Measurements from ENCODE around the gene ICE1.
"Not testable (repeated sequence)": the region's sequence is repeated elsewhere in the genome, so short reads cannot be mapped to it uniquely, and the experiment has no call there.

The ICE1 gene

DNA sequence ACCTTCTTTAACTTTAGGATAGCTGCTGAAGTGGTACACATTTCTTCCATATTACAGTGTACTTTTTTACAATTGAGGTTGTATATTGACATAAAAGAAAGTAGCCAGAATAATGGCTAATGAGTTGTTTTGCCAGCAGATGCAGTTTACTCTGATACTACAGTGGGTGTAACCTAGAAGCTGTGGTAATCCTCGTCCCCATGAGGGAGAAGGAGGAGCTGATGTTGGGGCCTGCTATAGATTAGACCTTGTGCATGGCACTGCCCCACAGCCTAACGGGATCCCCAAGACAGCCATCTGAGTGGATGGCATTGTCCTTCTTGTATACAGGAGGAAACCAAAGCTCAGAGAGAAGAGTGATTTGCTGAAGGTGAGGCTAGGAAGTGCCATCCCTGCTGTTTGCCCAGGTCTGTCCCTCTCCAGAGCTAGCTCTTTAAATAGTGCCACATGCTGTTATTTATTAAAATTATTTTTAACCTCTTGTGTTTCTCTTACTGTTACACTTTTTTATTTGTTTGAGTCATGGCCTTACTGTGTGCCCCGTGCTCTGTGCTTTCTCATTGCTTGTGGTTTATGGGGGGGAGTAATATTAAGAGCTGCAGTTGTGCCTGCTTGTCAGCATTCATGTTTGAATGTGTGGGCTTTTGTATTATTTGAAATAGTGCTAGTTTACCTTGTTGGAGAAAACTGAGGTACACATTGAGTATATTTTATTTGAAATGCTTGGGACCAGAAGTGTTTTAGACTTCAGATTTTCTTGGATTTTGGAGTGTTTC lies 65.3 kb downstream of the ICE1 start:
- DNase-seq (ENCODE audit: low read depth, low spot score) = no peak

DNA sequence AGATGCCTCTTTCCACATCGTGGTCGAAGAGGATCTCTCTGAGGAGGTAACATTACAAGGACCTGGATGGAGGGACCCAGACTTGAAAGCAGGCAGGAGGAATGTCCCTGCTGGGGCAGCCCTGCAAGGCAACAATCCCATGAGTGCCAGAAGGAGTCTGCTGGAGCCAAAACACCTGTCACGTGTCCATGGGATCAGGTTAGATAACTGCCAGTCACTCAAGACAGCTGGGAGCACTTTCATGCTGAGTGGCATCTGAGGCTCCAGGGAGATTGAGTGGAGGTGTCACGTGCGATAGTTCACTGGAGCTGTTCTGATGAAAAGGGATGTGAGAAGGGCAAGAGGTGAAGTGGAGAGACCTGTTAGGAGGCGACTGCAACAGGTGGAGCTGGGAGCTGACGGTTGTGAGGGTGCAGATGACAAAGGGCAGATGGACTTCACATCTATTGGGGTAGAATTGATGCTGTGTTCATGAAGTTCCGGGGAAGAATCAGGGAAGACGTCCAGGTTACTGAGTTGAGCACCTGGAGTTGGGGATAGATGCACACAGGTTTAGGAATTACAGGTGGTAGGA lies 68.4 kb downstream of the ICE1 start:
- no peak for DNase-seq (ENCODE audit: low read depth, low spot score)

DNA sequence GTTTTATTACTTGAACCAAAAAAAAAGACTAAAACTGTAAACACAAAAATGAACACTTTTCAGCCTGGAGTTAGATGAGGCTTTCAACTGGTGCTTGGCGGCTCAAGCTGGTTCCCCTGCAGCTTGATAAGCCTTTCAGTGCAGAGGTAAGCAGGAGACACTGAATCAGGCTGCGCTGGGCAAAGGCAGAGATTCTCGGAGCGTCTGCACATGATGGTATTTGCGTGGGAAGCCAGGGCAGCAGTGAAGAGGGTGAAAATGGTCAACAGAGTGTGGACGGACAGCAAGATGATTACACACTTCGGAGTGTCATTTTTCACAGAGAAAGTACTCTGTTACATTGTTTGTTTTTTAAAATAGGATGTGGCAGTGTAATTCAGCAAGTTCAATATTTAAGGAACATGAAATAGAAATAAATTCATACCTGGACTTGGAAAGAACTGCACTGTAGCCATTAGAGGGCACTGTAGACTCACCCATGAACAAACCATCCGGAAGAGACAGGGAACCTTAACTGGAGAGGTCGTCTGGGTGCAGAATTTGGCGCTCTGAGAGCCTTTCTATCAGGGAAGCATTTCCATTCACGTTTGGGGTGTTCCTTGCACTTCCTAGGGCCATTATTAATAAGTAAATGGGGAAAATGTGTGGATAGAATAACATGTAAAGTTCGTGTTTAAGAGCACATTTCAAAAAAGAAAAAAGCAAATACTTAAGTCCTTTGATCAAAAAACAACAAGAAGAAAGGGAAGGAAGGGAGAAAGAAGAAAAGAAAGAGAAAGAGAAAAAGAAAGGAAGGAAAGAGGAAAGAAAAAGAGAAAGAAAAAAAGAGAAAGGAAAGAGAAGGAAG lies 69.8 kb downstream of the ICE1 start:
- no peak for DNase-seq (ENCODE audit: low read depth, low spot score)

DNA sequence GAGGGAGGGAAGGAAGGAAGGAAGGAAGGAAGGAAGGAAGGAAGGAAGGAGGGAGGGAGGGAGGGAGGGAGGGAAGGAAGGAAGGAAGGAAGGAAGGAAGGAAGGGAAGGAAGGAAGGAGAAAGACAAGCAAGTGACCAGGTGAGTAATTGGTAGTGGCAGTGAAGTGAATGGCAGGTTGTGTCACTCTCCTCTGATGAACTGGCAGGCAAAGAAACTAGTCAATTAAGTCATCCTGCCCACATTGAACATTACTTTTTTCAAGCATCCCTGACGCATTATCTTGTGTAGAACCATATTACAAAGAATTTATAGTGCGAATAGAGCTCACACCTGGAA lies 70.4 kb downstream of the ICE1 start:
- not testable (repeated sequence) for DNase-seq (ENCODE audit: low read depth, low spot score)

DNA sequence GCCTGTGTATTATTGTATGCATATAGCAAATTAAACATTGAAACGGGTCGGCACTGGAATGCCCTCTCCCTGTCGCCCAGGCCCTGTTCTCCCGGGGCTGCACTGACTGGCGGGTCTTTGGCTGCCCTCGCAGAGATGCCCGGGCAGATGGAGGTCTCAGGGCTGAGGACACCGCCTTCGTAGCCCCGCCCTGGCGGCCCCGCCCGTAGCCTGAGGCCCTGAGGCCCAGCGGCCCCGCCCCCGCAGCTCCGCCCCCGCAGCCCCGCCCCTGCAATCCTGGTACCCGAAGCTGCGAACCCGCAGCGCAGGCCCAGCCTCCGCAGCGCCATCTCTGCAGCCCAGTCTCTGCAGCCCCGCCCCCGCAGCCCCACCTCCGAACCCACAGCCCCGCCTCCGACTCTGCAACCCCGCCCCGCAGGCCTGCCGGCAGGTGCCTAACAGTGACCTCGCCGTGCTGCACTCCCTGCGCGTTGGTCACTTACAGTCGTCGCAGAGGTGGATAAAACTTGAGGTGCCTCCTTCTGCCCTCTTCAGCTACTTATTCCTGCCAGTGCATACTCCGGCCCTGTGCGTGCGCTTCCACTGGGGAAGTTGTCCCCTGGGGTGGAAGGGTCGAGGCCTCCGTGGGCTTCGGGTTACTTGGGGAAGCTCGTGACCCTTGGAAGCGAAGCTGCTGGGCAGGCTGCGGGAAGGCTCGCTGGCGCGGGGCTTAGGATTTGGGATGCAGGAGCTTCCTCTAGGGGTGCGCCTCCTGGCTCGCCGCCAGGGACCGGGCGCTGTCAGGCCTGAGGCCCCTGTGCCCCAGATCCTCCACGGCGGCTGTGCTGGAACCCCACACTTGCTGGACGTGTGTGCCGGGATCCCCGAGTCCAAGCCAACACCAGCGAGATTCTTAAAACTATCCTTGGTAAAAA lies 72.3 kb downstream of the ICE1 start:
- no peak for DNase-seq (ENCODE audit: low read depth, low spot score)

DNA sequence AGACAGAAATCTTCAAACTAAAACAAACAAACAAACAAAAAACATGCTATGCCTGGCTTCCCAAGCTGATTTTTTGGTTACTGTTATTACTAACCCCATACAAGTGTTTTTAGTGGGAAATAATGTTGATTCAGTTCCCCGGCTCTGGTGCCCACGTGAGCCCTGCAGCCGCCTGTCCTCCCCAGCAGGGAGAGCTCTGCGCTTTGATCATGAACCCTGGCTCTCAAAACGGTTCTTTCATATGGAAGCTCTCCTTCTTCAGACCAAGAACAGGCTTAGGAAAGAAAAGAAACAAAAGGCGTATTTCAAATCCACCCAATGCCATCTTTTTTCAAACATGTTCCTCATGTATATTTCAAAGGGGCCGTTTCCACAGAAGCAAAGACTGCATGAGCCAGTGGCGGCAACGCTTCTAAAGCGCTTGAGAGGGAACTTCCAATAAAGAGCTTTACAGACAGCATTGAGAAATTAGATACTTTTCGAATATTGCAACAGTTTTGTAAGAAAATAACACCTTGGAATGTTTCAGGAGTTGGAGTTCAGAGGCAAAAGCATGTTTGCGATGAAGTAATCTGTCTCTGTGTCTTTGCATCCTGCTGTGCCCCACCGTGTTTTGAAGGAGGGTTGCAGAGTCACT lies 74.8 kb downstream of the ICE1 start:
- no peak for DNase-seq (ENCODE audit: low read depth, low spot score)

DNA sequence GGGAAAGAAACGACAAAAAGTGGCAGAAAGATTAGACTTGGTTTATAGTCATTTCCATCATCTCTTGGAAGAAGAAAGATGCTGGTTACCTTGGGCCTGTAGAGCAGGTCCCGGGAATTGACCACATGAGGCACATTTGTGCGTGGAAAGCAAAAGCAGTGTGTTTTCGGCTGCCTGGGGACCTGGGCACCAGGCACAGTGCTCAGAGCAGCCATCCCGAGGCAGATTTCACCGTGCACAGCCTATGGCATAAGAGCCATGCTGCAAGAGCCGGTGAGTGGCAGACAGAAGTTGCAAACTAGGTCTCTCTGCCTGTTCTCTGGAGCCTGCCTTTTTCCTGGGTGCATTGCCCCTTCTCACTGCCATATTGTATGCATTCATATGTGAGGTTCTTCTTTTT lies 77.0 kb downstream of the ICE1 start:
- DNase-seq (ENCODE audit: low read depth, low spot score) = no peak

DNA sequence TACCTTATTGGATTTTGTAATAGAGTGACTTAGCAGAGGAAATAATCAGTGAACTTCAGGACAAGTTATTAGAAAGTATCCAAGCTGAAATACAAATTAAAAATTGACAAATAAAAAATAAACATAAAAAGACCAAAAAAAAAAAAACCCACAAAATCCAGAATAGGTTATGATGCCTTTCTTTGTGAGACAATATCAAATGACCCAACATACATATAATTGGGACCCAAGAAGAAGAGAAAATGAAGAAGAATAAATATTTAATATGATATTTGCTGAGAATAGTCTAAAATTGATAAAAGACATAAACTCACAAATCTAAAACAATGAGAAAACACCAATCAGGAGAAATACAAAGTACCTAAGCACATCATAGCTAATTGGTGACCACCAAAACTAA lies 81.8 kb downstream of the ICE1 start:
- DNase-seq (ENCODE audit: low read depth, low spot score) = no peak

DNA sequence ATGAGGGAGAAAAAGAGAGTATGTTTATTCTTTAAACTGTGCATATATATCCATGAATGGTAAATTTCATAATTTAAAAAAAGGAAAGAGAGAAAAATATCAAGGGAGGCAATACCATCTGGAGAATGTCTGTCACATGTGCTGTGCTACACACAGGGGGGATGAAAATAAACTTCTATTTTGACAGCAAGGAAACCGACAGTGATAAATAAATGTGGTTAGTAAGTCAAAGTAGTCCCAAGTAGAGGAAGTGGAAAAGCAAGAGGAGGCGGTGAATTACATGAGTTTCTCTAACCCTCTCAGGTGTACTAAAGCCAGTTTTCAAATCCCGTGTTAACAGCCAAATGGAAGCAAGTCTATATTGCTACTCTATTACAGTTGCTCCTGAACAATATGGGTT lies 83.3 kb downstream of the ICE1 start:
- no peak for DNase-seq (ENCODE audit: low read depth, low spot score)

DNA sequence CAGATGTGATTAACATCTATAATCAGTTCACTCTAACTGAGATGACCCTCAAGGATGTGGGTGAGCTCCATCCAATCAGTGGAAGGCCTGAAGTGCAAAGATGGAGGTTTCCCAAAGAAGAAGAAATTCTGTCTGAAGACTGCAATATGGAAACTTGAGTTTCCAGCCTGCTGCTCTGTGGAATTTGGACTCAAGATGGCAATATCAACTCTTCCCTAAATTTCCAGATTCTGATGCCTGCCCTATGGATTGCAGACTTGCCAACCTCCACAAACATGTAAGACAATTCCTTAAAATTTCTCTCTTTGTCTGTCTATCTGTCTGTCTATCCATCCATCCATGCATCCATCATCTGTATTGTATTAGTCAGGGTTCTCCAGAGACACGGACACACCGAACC lies 85.9 kb downstream of the ICE1 start:
- no peak for DNase-seq (ENCODE audit: low read depth, low spot score)

DNA sequence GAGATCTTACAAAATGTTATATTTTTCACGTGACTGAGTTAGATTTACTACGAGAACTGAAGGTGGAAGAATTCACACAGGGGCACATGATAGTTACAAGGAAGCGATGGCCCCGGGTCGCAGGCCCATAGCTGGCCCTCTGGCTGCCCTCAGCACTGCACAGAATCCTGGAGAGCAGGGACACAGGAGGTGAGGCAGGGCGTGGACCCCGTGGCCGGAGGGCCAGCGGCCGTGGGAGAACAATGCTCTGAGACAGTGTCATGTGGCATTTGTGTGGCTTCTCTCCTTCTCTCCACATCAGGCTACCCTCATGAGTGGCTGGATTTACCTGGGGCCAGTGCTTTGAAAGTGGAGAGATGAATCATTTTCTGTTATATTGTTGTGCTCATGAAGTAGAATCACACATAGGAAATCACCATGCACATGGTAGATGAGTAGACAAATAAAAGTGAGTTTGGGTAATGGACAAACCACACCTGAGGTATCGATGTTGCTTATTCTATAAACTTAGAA lies 89.5 kb downstream of the ICE1 start:
- DNase-seq (ENCODE audit: low read depth, low spot score) = no peak

DNA sequence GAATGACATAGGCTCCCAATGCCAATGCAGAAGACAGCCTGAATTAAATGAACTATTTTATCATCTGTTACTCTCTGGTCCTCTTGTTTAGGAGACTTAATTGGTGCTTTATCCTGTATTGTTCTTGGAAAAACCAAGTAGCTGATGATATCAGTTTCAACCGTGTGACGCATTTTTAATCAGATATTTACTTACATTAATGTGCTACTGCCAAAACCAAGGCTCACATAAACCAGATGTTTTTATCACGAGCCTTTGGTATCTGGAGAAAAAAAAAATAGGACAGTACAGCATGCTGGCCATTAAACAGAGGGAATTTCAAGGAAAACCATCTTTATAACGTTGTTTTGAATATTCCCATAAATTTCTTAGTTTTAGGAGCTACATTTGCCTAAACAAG lies 90.1 kb downstream of the ICE1 start:
- no peak for DNase-seq (ENCODE audit: low read depth, low spot score)

DNA sequence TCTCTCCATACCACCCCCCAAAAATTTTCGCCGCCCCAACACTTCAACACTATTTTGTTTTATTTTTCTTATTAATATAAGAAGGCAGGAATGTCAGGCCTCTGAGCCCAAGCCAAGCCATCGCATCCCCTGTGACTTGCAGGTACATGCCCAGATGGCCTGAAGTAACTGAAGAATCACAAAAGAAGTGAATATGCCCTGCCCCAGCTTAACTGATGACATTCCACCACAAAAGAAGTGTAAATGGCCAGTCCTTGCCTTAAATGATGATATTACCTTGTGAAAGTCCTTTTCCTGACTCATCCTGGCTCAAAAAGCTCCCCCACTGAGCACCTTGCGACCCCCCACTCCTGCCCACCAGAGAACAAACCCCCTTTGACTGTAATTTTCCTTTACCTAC lies 98.1 kb downstream of the ICE1 start:
- DNase-seq (ENCODE audit: low read depth, low spot score) = not testable (repeated sequence)

DNA sequence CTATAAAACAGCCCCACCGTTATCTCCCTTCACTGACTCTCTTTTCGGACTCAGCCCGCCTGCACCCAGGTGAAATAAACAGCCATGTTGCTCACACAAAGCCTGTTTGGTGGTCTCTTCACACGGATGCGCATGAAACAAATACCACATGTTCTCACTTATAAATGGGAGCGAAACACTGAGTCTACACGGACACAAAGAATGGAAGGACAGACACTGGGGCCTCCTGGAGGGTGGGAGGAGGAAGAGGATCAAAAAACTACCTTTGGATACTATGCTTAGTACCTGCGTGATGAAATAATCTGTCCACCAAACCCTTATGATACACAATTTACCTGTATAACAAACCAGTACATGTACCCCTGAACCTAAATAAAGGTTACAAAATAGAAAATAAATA lies 98.6 kb downstream of the ICE1 start:
- DNase-seq (ENCODE audit: low read depth, low spot score) = no peak

DNA sequence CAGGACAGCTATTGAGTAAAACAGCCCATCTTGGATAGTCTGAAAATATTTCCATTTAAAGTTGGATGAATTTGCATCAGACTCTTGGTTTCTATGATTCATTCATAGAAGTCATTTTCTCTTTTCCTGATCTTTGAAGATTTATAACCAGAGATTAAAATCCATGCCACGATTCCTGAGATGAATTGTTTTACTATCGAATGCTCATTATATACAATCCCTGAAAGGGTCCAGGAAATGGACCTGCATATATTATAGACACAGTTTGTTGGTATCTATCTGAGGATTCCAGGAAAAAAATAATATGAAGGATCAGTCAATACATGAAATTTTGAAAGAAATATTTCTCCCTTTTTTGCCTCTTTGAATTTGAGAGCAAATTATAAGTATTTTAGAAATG lies 99.0 kb downstream of the ICE1 start:
- DNase-seq (ENCODE audit: low read depth, low spot score) = no peak

DNA sequence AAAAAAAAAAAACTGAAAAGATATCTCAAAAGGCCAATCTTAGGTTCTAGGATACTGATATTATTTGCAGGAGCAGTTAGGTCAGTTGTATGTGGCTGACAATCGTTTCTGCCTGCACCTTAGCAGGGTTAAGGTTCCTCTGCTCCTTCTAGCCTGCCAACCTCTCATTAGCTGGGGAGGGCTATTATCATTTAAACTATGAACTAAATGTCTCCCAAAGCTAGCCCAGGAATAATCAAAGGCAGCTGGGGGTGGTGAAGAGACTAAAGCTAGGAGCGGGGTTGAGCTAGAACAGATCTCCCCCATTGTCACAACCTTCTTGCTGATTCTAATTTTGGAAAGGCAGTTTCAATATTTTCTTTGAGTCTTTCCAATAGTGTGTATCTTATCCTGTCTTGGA lies 99.9 kb downstream of the ICE1 start:
- DNase-seq (ENCODE audit: low read depth, low spot score) = no peak

DNA sequence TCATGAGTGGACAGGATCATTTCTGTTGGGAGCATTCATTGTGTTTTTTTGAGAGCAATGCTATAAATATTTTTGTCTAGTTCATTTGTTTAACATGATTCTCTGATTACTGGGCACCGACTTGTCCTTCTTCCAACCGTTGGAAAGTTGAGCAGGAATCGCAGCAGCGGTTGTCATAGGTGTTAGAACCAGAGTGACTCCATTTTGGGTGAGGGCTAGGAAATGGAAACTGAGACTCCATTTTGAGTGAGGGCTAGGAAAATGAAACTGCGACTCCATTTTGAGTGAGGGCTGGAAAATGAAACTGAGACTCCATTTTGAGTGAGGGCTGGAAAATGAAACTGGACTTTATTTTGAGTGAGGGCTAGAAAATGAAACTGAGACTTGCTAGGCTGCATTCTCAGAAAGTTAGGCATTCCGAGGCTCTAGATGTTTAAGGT lies 100.6 kb downstream of the ICE1 start:
- no peak for DNase-seq (ENCODE audit: low read depth, low spot score)

DNA sequence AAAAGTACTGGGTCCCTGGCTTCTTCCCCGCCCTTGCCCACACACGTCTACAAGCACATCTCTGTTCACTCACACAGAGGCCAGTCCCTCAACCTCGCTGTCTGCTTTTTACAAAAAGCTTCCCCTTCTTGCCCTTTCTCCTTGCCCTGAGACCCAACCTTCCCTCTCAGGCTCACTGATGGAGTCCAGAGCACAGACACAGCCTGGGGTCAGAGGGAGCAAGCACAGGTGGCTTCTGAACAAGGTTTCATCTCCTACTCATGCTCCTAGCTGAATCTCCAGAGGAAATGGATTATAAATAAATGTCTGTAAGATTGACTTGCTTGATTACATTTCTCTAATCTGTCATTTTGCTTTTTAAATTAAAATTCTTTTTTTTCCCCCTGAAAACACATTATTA lies 101.8 kb downstream of the ICE1 start:
- DNase-seq (ENCODE audit: low read depth, low spot score) = no peak

DNA sequence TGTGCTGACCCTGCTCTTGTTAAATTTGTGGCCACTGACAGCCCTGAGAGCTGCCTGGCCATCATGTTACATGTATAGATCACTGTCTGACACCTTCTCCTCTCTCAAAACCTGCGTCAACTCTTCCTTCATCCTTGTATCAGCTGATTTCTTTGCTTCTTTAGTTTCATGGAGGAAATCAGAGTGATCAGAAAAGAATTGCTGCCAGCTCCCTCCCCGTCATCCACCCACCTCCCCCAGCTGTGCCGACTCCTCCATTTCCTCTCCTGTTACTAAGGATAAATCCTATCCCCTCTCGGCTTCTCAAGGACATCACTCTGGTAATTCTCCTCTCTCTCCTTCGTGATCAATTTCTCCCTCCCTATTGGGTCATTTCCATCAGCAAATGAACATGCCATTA lies 108.9 kb downstream of the ICE1 start:
- DNase-seq (ENCODE audit: low read depth, low spot score) = no peak

DNA sequence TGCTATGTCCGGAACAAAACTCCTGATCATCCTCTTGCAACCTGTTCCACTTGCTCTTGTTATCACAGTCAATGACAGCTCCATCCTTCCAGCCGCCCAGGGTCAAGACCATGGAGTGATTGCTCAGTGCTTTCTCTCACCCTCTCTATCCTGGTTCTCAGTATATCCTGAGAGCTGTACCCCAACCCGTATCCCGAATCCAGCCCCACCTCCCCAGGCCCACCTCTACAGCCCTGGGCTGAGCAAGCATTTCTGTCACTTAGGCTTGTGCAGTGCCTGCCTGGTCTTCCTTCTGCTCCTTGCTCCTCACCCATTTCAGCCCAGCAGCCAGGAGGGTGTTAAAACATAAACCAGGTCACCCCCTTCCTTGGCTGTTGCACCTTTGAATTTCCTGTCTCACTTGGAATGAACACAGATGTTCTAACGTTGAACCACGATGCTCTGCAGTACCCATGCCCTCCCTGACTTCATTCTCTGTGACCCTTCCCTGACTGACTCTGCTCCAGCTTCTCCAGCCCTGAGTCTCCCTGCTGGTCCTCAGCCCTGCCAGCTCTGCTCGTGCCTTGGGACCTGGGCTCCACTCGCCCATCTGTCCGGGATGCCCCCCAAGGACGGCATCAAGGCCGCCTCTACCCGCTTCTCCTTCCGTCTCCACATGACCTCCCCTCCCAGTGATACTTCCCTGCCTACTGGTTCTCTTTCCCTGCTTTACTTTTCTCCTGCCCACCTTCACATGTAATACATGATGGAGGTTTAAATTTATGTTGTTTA lies 110.0 kb downstream of the ICE1 start:
- DNase-seq (ENCODE audit: low read depth, low spot score) = no peak

All from brain pericyte (primary cell).